Measurements from ENCODE around the gene REPIN1. TPM values are rescaled to one million over a fixed set of nuclear protein-coding genes. Genes with fewer than 3 reads are reported as not detected.
A peak's percentile ranks its signal among the peaks of the same experiment; 100 is the strongest.

The REPIN1 gene
- total and polyA plus RNA-seq, 9 of the 15 experiments (the other 6 are each of a cell fraction or from before 2014, with no cell fraction given) = 8.1 to 283 (median 94.3) TPM

GRCh38 chr7:150337179-150337578 lies 31.4 kb upstream of the REPIN1 start:
- 86% methylated on average over 18 of the region's 18 CpGs for WGBS (ENCODE audit: insufficient coverage, low coverage, missing lambda C conversion rate)
- ATAC-seq = no peak
- H3K9ac ChIP-seq (ENCODE audit: insufficient read depth in 1 of 2, low read depth in 2 of 2, low read length in 2 of 2) = peak overlapping the region in 1 of 2 experiments; percentile 61; a peak in 2 of 4 replicates

GRCh38 chr7:150337659-150338081 lies 31.0 kb upstream of the REPIN1 start:
- no peak overlapping the region for H3K4me2 ChIP-seq (ENCODE audit: insufficient read depth, low read length)
- no peak overlapping the region for H3K4me3 ChIP-seq
- peaks cover 7 to 10% of the 10 kb centered on the region in 2 experiments; a peak in 4 of 5 replicates for H3K27me3 ChIP-seq (ENCODE audit: control insufficient read depth in 2 of 2, insufficient read depth in 2 of 2, low read length in 2 of 2)
- POLR2A ChIA-PET = interaction anchor here (0.7 to 1.3 kb wide), 7 partner anchors 8 to 41 kb away, joined by 3 to 7 read pairs (median 4); partner anchors contain the start of gene REPIN1
- no TSS peak for BruUV-seq (replicated peaks)
- H3K9ac ChIP-seq (ENCODE audit: insufficient read depth in 1 of 2, low read depth in 2 of 2, low read length in 2 of 2) = peak overlapping the region in 1 of 2 experiments; percentile 22; a peak in 1 of 4 replicates
- peaks cover 6% of the 10 kb centered on the region for H3K9me1 ChIP-seq (ENCODE audit: control insufficient read depth, insufficient read depth, low read length)
- peaks cover 5% of the 10 kb centered on the region; the same call in 1 of the 2 replicates for H4K20me1 ChIP-seq (replicated peaks; ENCODE audit: control insufficient read depth, insufficient read depth, low read length)
- H3K4me1 ChIP-seq (replicated peaks in 1 of 2; ENCODE audit: control insufficient read depth in 2 of 2, insufficient read depth in 2 of 2, low read length in 2 of 2) = peaks cover 0 to 37% of the 10 kb centered on the region in 2 experiments; a peak in 3 of 5 replicates
- intact Hi-C loops (cut with micrococcal nuclease) = no loop called here
- H3K27ac ChIP-seq (ENCODE audit: extremely low read depth, low read depth, low read length) = no peak overlapping the region
- DNase-seq (ENCODE audit: extremely low read depth in 1 of 4, low spot score in 3 of 4) = no peak
- in situ Hi-C loops (cut with MboI) = no loop called here
- peaks cover 37% of the 10 kb centered on the region; the same call in 2 of the 3 replicates for H3K36me3 ChIP-seq (ENCODE audit: control insufficient read depth, insufficient read depth, low read length)
- CTCF ChIA-PET (ENCODE audit: low intra/inter-chr PET ratio) = no interaction called here
- H3K79me2 ChIP-seq (ENCODE audit: control insufficient read depth, insufficient read depth, low read length) = no peaks in the 10 kb centered on the region
- no peaks in the 10 kb centered on the region for H3K9me3 ChIP-seq (replicated peaks; ENCODE audit: control insufficient read depth, insufficient read depth, low read depth, low read length)
- ATAC-seq = no peak
- no peak for FAIRE-seq
- WGBS (ENCODE audit: insufficient coverage, low coverage, missing lambda C conversion rate) = 68% methylated on average over 6 of the region's 6 CpGs
- no peak overlapping the region for H2AFZ ChIP-seq (ENCODE audit: low read depth, low read length)
- TF ChIP-seq GATA2 (CRISPR knock-in tag; IDR thresholded peaks at IDR 0.05) = no peak
- no peak for TF ChIP-seq ARID3B (CRISPR knock-in tag; IDR thresholded peaks at IDR 0.05; ENCODE audit: borderline replicate concordance)
- TF ChIP-seq KLF1 (tag; IDR thresholded peaks at IDR 0.05) = no peak
- no peak for TF ChIP-seq TEAD1 (CRISPR knock-in tag; IDR thresholded peaks at IDR 0.05)
- no peak for TF ChIP-seq FOXP1 (CRISPR knock-in tag; IDR thresholded peaks at IDR 0.05)
- TF ChIP-seq HMGN3 (IDR thresholded peaks at IDR 0.05; ENCODE audit: borderline replicate concordance, extremely low read depth, insufficient read length, low read depth, low read length) = no peak
- no peak for TF ChIP-seq MEF2D (tag; conservative IDR thresholded peaks at IDR 0.05; ENCODE audit: low read depth)
- TF ChIP-seq ZBTB49 (CRISPR knock-in tag; IDR thresholded peaks at IDR 0.05; ENCODE audit: borderline replicate concordance) = no peak
- no peak for TF ChIP-seq POLR3A (IDR thresholded peaks at IDR 0.05; ENCODE audit: borderline replicate concordance, extremely low read depth, insufficient read depth, insufficient read length)

More at GRCh38 chr7:150337179-150337578, 31.4 kb upstream of the REPIN1 start:
- Histone ChIP-seq H3K79me2 (ENCODE audit: control insufficient read depth, insufficient read depth, low read length) (no peaks in the 10 kb centered on the region), H3K4me3 (no peak overlapping the region), H2AFZ (ENCODE audit: low read depth, low read length) (no peak overlapping the region), H3K9me1 (ENCODE audit: control insufficient read depth, insufficient read depth, low read length) (peaks cover 6% of the 10 kb centered on the region), H3K36me3 (ENCODE audit: control insufficient read depth, insufficient read depth, low read length) (peaks cover 40% of the 10 kb centered on the region; the same call in 2 of the 3 replicates), H3K27me3 (ENCODE audit: control insufficient read depth in 2 of 2, insufficient read depth in 2 of 2, low read length in 2 of 2) (peaks cover 2 to 5% of the 10 kb centered on the region in 2 experiments; a peak in 4 of 5 replicates), H4K20me1 (replicated peaks; ENCODE audit: control insufficient read depth, insufficient read depth, low read length) (peaks cover 5% of the 10 kb centered on the region; the same call in 1 of the 2 replicates), H3K9me3 (replicated peaks; ENCODE audit: control insufficient read depth, insufficient read depth, low read depth, low read length) (no peaks in the 10 kb centered on the region), H3K4me2 (ENCODE audit: insufficient read depth, low read length) (no peak overlapping the region), H3K27ac (ENCODE audit: extremely low read depth, low read depth, low read length) (no peak overlapping the region), H3K4me1 (replicated peaks in 1 of 2; ENCODE audit: control insufficient read depth in 2 of 2, insufficient read depth in 2 of 2, low read length in 2 of 2) (peaks cover 0 to 37% of the 10 kb centered on the region in 2 experiments; a peak in 3 of 5 replicates)
- ChIA-PET POLR2A (interaction anchor here (0.7 to 1.3 kb wide), 10 partner anchors 9 to 81 kb away, joined by 3 to 7 read pairs (median 4); partner anchors contain the start of gene REPIN1), CTCF (ENCODE audit: low intra/inter-chr PET ratio) (no interaction called here)
- BruUV-seq (replicated peaks) = no TSS peak
- DNase-seq (ENCODE audit: extremely low read depth in 1 of 4, low spot score in 3 of 4) (no peak), FAIRE-seq (no peak)
- no peak for TF ChIP-seq JUN (IDR thresholded peaks at IDR 0.05; ENCODE audit: borderline replicate concordance, low read depth, low read length)
- 0 out of 2 replicates have a peak, but pooled peaks have one; percentile 36 for TF ChIP-seq JUN (CRISPR knock-in tag; IDR thresholded peaks at IDR 0.05; ENCODE audit: borderline replicate concordance)
- TF ChIP-seq FOXJ3 (CRISPR knock-in tag; IDR thresholded peaks at IDR 0.05) = no peak
- 0 out of 2 replicates have a peak, but pooled peaks have one; percentile 16 for TF ChIP-seq POLR2G (IDR thresholded peaks at IDR 0.05; ENCODE audit: low read depth, low read length)
- in situ Hi-C loops (cut with MboI) (no loop called here), intact Hi-C loops (cut with micrococcal nuclease) (no loop called here)

All from K562 (cell line).